22Rv1 (cell line): ENCODE measurements around the gene PTH2R.
"Not testable (repeated sequence)": the region's sequence is repeated elsewhere in the genome, so short reads cannot be mapped to it uniquely, and the experiment has no call there.

ENCODE experiments used
- ZFX ChIP-seq: fragments of 450-650 bp; IDR thresholded peaks from 2 replicates; pipeline ENCODE4 v1.6.1; 2017; ENCODE audit warnings: antibody characterized with exemption, borderline replicate concordance
- TF ChIP-seq, protein P1 (sequence below): fragments of 450-650 bp; IDR thresholded peaks from 2 replicates; pipeline ENCODE4 v1.5.1; 2017; ENCODE audit warnings: mild to moderate bottlenecking

DNA sequence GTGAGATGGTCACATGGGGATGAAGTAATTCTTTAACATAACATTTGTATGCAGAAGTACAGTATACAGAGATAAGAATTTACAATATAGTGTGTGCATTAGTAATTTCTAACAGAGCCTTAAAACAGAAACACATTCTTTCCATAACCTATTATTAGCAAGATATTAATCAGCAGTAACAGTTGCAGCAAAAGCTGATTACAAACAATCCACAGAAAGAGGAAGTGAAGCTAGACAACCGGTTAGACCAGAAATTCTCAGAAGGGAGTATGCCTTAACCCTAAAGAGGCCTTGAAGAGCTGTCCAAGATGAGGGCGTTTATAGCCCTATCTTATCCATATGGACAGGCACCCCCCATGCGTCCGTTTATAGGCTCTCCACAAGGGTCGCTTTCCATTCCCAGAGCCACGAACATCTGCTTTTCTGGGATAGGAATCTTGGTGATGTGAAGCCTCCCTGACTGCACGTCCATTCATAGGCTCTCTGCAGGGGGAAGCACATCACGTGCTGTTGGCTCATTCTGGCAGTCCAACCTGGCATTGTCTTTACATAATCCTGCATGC, 75.9 kb downstream of the PTH2R start:
- TF ChIP-seq, protein P1, sequence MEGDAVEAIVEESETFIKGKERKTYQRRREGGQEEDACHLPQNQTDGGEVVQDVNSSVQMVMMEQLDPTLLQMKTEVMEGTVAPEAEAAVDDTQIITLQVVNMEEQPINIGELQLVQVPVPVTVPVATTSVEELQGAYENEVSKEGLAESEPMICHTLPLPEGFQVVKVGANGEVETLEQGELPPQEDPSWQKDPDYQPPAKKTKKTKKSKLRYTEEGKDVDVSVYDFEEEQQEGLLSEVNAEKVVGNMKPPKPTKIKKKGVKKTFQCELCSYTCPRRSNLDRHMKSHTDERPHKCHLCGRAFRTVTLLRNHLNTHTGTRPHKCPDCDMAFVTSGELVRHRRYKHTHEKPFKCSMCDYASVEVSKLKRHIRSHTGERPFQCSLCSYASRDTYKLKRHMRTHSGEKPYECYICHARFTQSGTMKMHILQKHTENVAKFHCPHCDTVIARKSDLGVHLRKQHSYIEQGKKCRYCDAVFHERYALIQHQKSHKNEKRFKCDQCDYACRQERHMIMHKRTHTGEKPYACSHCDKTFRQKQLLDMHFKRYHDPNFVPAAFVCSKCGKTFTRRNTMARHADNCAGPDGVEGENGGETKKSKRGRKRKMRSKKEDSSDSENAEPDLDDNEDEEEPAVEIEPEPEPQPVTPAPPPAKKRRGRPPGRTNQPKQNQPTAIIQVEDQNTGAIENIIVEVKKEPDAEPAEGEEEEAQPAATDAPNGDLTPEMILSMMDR: not testable (repeated sequence)
- TF ChIP-seq ZFX: not testable (repeated sequence)
